MM.1S (cell line): Measurements from ENCODE around the gene GATAD2A.

Source experiments
- CTCF ChIP-seq: fragments of 300-600 bp; sonication (generic); IDR thresholded peaks from 2 replicates; pipeline ENCODE4 v1.5.1; 2016; ENCODE audit warnings: antibody characterized with exemption, low read length, mixed read lengths
- EZH2phosphoT487 ChIP-seq: fragments of 300-600 bp; sonication (generic); IDR thresholded peaks from 2 replicates; pipeline ENCODE4 v1.6.1; 2018; ENCODE audit warnings: antibody characterized with exemption, low read length

GRCh38 chr19:19505669-19506326, 100.3 kb downstream of the GATAD2A start:
- no peak for TF ChIP-seq CTCF
- TF ChIP-seq EZH2phosphoT487, result no peak
